ENCODE measurements around the gene DNAH17. TPM values are rescaled to one million over a fixed set of nuclear protein-coding genes. Genes with fewer than 3 reads are reported as not detected.

DNAH17 gene
- total RNA-seq, 1 experiment from 2014 or later, result 0.11 TPM

DNA sequence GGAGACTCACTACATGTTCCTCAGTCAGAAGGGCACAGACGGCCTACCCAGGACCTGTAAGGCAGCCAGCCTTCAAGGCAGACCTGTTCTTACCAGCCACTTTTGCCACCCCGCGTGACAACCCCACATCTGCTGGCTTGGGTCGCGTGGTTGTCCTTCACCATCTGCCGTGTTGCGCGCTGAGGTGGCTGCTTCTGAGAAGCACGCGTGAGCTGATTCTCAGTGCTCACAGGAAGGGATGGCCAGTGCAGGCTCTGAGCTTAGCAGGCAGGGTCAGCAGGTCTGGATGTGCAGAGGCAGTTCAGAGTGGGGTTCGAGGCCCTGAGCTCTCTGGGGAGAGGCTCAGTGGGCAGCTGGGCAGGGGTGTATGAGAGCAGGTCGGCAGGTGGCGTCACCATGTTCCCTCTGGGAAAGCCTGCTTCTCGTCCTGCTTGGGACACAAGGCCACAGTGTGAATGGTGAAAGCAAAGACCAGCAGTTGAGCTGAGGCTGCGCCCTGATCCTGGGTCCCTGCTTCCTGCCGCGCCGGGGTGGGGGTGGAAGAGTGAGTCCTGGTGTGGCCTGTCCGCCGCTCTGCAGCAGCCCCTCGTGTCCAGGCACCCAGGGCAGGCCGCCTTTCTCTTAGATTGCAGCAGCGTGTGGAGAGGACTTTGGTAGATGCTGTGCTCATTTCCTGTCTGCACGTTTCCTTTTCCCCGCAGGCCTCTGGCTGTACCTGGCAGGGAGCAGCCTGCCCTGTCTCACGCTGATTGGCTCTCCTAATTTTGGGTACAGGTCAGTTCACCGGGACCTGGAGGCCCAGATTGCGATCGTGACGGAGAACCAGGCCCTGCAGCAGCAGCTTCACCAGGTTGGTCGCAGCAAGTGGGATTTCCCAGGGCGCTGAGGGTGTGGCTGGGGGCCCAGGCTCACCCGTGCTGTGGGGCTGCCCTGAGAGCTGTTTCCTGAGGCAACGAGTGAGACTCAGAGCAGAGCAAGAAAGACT lies 162.7 kb downstream of the DNAH17 start:
- CTCF ChIA-PET, result no interaction called here
- no peak for DNase-seq (ENCODE audit: low spot score)
- no peaks in the 10 kb centered on the region for H3K27me3 ChIP-seq (replicated peaks; ENCODE audit: insufficient read depth, low read depth, low read length, poor library complexity)
- TF ChIP-seq EZH2 (IDR thresholded peaks at IDR 0.05; ENCODE audit: borderline replicate concordance, low read depth, low read length, poor library complexity, severe bottlenecking), result no peak
- TF ChIP-seq, protein P1, sequence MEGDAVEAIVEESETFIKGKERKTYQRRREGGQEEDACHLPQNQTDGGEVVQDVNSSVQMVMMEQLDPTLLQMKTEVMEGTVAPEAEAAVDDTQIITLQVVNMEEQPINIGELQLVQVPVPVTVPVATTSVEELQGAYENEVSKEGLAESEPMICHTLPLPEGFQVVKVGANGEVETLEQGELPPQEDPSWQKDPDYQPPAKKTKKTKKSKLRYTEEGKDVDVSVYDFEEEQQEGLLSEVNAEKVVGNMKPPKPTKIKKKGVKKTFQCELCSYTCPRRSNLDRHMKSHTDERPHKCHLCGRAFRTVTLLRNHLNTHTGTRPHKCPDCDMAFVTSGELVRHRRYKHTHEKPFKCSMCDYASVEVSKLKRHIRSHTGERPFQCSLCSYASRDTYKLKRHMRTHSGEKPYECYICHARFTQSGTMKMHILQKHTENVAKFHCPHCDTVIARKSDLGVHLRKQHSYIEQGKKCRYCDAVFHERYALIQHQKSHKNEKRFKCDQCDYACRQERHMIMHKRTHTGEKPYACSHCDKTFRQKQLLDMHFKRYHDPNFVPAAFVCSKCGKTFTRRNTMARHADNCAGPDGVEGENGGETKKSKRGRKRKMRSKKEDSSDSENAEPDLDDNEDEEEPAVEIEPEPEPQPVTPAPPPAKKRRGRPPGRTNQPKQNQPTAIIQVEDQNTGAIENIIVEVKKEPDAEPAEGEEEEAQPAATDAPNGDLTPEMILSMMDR (conservative IDR thresholded peaks at IDR 0.05; ENCODE audit: low read depth, low read length), result no peak
- POLR2A ChIA-PET (ENCODE audit: low non-redundant PET), result no interaction called here
- H3K4me3 ChIP-seq (ENCODE audit: low read depth, low read length, poor library complexity, severe bottlenecking), result no peak overlapping the region
- no TSS peak for BruUV-seq (replicated peaks)
- peak overlapping the region; percentile 30 for H3K27ac ChIP-seq (ENCODE audit: low read depth, low read length, poor library complexity, severe bottlenecking)
- H3K36me3 ChIP-seq (ENCODE audit: insufficient read depth, low read length, poor library complexity, severe bottlenecking), result peaks cover 14% of the 10 kb centered on the region
- intact Hi-C loops (cut with micrococcal nuclease; ENCODE audit: unreplicated experiment), result no loop called here
- H3K4me1 ChIP-seq (ENCODE audit: insufficient read depth, low read length, poor library complexity, severe bottlenecking), result no peaks in the 10 kb centered on the region
- H3K9me3 ChIP-seq (ENCODE audit: low read depth, low read length, poor library complexity, severe bottlenecking), result no peaks in the 10 kb centered on the region

DNA sequence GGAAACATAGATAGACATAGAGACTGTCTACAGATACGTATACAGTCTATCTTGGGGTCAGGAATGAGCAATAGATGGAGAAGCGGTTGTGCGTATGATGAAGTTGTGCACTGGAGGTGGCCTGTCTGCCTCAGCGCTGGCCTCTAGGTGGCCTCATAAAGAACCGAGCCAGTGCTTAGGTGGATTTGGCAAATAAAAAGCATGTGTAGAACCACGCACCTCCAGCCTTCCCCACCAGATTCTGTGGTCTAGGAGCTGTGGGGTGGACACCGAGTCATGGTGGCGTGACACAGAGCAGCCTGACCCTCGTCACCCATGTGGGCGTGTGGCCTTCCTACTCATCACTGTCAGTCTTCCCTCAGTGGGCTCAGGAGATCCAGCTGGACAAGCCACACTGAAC lies 164.8 kb downstream of the DNAH17 start:
- H3K4me3 ChIP-seq (ENCODE audit: low read depth, low read length, poor library complexity, severe bottlenecking), result no peak overlapping the region
- no peaks in the 10 kb centered on the region for H3K9me3 ChIP-seq (ENCODE audit: low read depth, low read length, poor library complexity, severe bottlenecking)
- TF ChIP-seq EZH2 (IDR thresholded peaks at IDR 0.05; ENCODE audit: borderline replicate concordance, low read depth, low read length, poor library complexity, severe bottlenecking), result no peak
- TF ChIP-seq, protein P1 (conservative IDR thresholded peaks at IDR 0.05; ENCODE audit: low read depth, low read length), result peak; percentile 50
- POLR2A ChIA-PET (ENCODE audit: low non-redundant PET), result no interaction called here
- H3K27ac ChIP-seq (ENCODE audit: low read depth, low read length, poor library complexity, severe bottlenecking), result no peak overlapping the region
- H3K36me3 ChIP-seq (ENCODE audit: insufficient read depth, low read length, poor library complexity, severe bottlenecking), result peaks cover 11% of the 10 kb centered on the region
- no peaks in the 10 kb centered on the region for H3K27me3 ChIP-seq (replicated peaks; ENCODE audit: insufficient read depth, low read depth, low read length, poor library complexity)
- CTCF ChIA-PET, result interaction anchor here (0.7 kb wide), 1 partner anchor 115 kb away, joined by 4 read pairs; no protein-coding TSS in a partner anchor
- DNase-seq (ENCODE audit: low spot score), result no peak
- intact Hi-C loops (cut with micrococcal nuclease; ENCODE audit: unreplicated experiment), result no loop called here
- BruUV-seq (replicated peaks), result no TSS peak
- no peaks in the 10 kb centered on the region for H3K4me1 ChIP-seq (ENCODE audit: insufficient read depth, low read length, poor library complexity, severe bottlenecking)

DNA sequence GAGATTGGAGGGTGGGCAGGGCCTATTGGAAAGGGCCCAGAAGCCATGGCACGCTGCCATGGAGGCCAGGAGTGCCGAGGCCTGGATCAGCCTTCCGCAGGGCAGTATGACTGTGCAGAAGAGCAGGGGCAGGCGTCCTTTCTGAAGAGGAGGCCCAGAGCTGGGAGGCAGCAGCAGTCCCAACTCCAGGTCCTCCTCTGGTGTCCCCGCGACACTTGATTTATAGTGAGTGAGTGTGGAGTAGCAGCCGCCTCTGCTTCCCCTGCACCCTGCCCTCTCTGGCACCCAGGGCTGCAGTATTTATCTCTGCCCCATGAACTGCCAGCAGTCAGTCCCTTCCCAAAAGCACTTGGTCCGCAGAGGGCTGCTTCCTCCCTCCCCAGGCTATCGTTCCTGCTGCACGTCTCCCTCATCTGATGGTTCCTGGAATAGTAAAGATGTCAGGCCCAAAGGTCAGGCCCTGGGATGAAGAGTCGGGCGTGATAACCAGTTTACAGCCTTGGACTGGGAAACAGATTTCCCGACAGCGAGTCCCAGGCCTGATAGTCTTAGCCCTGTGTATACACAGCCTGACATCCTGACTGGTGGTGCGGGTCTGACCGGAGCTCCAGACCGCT lies 165.8 kb downstream of the DNAH17 start:
- TF ChIP-seq, protein P1 (conservative IDR thresholded peaks at IDR 0.05; ENCODE audit: low read depth, low read length), result no peak
- no peak for TF ChIP-seq EZH2 (IDR thresholded peaks at IDR 0.05; ENCODE audit: borderline replicate concordance, low read depth, low read length, poor library complexity, severe bottlenecking)
- no peak overlapping the region for H3K27ac ChIP-seq (ENCODE audit: low read depth, low read length, poor library complexity, severe bottlenecking)
- CTCF ChIA-PET, result no interaction called here
- H3K4me3 ChIP-seq (ENCODE audit: low read depth, low read length, poor library complexity, severe bottlenecking), result no peak overlapping the region
- intact Hi-C loops (cut with micrococcal nuclease; ENCODE audit: unreplicated experiment), result no loop called here
- BruUV-seq (replicated peaks), result no TSS peak
- H3K9me3 ChIP-seq (ENCODE audit: low read depth, low read length, poor library complexity, severe bottlenecking), result no peaks in the 10 kb centered on the region
- DNase-seq (ENCODE audit: low spot score), result no peak
- POLR2A ChIA-PET (ENCODE audit: low non-redundant PET), result no interaction called here
- no peaks in the 10 kb centered on the region for H3K4me1 ChIP-seq (ENCODE audit: insufficient read depth, low read length, poor library complexity, severe bottlenecking)
- H3K27me3 ChIP-seq (replicated peaks; ENCODE audit: insufficient read depth, low read depth, low read length, poor library complexity), result no peaks in the 10 kb centered on the region
- H3K36me3 ChIP-seq (ENCODE audit: insufficient read depth, low read length, poor library complexity, severe bottlenecking), result peaks cover 8% of the 10 kb centered on the region
